K562 (cell line): ENCODE measurements around the gene RNF227. TPM values are rescaled to one million over a fixed set of nuclear protein-coding genes. Genes with fewer than 3 reads are reported as not detected.

ENCODE experiments used
- BHLHE40 ChIP-seq: IDR thresholded peaks from 2 replicates; pipeline ENCODE4 v1.6.1; 2011; ENCODE audit warnings: low read length, improper control_type of control experiment
- GABPA ChIP-seq: fragments of 200-800 bp; sonication (Bioruptor generic); conservative IDR thresholded peaks from 2 replicates; pipeline ENCODE4 v1.6.1; 2016; ENCODE audit warnings: low read depth, missing genetic modification characterization, missing compliant biosample characterization
- HBP1 ChIP-seq: fragments of 450-650 bp; formaldehyde crosslinking; IDR thresholded peaks from 2 replicates; pipeline ENCODE4 v1.4.0; 2022; ENCODE audit warnings: missing genetic modification characterization
- HMG20B ChIP-seq: fragments of 250-450 bp; sonication (Bioruptor Pico); IDR thresholded peaks from 2 replicates; pipeline ENCODE4 v1.5.0; 2021; ENCODE audit warnings: mild to moderate bottlenecking
- MEIS2 ChIP-seq: fragments of 450-650 bp; IDR thresholded peaks from 2 replicates; pipeline ENCODE4 v1.6.1; 2014; ENCODE audit warnings: mild to moderate bottlenecking; ENCODE audit not compliant: partially characterized antibody
- NFRKB ChIP-seq: fragments of 450-650 bp; IDR thresholded peaks from 2 replicates; pipeline ENCODE4 v1.6.1; 2016; ENCODE audit warnings: low read depth
- PKNOX1 ChIP-seq: fragments of 450-650 bp; IDR thresholded peaks from 2 replicates; pipeline ENCODE4 v1.6.1; 2016
- SAFB ChIP-seq: fragments of 200-400 bp; formaldehyde crosslinking; IDR thresholded peaks from 2 replicates; pipeline ENCODE4 v1.6.1; 2017; ENCODE audit warnings: low read depth, low read length, borderline replicate concordance
- SREBF1 ChIP-seq: fragments of 150-350 bp; IDR thresholded peaks from 2 replicates; pipeline ENCODE4 v1.6.1; 2014; ENCODE audit warnings: antibody characterized with exemption, low read depth, low read length, borderline replicate concordance
- TCF15 ChIP-seq: fragments of 250-450 bp; sonication (Bioruptor Pico); IDR thresholded peaks from 2 replicates; pipeline ENCODE4 v1.8.0; 2022; ENCODE audit warnings: moderate library complexity, mild to moderate bottlenecking, inconsistent platforms
- UBTF ChIP-seq, 2 experiments: IDR thresholded peaks; 2 replicates each; pipeline ENCODE4 v1.6.1; 2012; ENCODE audit warnings: improper control_type of control experiment in 2 of 2, low read depth in 2 of 2, low read length in 2 of 2, borderline replicate concordance in 1 of 2
- ZNF318 ChIP-seq, 2 experiments: fragments of 450-650 bp; IDR thresholded peaks; 2 replicates each; pipeline ENCODE4 v1.6.1; 2016; ENCODE audit warnings: mild to moderate bottlenecking in 2 of 2, borderline replicate concordance in 1 of 2, low read depth in 1 of 2, moderate library complexity in 1 of 2
- polyA plus RNA-seq, 8 experiments: library from polyadenylated mRNA; depleted of rRNA in 4 of 8; stranded (reverse) in 5 of 8; unstranded in 3 of 8; fragments of >200 nt; fragmentation: Nextera tagmentation in 2 of 8; fragmentation: Illumina TruSeq in 1 of 8; extraction: Ambion mirVana in 2 of 8; extraction: Trizol in 1 of 8; gene quantifications; 2 replicates each; pipeline versions ENCODE4 v1.2.1 to v1.2.3, GENCODE V29; 2011 to 2014; ENCODE audit warnings: inconsistent platforms in 1 of 8, missing spikeins in 1 of 8
- total RNA-seq, 7 experiments: library from RNA; depleted of rRNA in 6 of 7; stranded (reverse); fragments of >200 nt in 6 of 7; fragmentation: Illumina TruSeq in 2 of 7; extraction: Trizol in 2 of 7; gene quantifications; 2 replicates each; pipeline versions ENCODE4 v1.2.1 to v1.2.3, GENCODE V29; 2011 to 2021; ENCODE audit warnings: low replicate concordance in 1 of 7

Gene RNF227
- total and polyA plus RNA-seq, 9 of the 15 experiments (the other 6 are each of a cell fraction or from before 2014, with no cell fraction given), result 1.1 to 6.7 (median 2.3) TPM

- TF ChIP-seq HBP1 (CRISPR knock-in tag) (no peak), UBTF (IDR thresholded peaks at IDR 0.05; ENCODE audit: borderline replicate concordance in 1 of 2, low read depth in 2 of 2, low read length in 2 of 2) (0 out of 4 replicates have a peak, but pooled peaks of 1 of the 2 experiments have one; percentile 10), HMG20B (CRISPR knock-in tag) (no peak), SAFB (peak; percentile 32; the same call in 1 of the 2 replicates), SREBF1 (no peak), GABPA (tag) (no peak), NFRKB (peak; percentile 49; the same call in 1 of the 2 replicates), MEIS2 (peak; percentile 93), ZNF318 (IDR thresholded peaks at IDR 0.05; ENCODE audit: borderline replicate concordance in 1 of 2, low read depth in 1 of 2) (peak in 1 of 2 experiments; percentile 24; a peak in 1 of 4 replicates), BHLHE40 (peak; percentile 79), PKNOX1 (peak; percentile 89), TCF15 (CRISPR knock-in tag) (no peak)
Observed at GRCh38 chr17:7885367-7886226, 30.5 kb downstream of the RNF227 start (continued).
